ENCODE data around the gene PMAIP1.
"Not testable (repeated sequence)": the region's sequence is repeated elsewhere in the genome, so short reads cannot be mapped to it uniquely, and the experiment has no call there.

The PMAIP1 gene

DNA sequence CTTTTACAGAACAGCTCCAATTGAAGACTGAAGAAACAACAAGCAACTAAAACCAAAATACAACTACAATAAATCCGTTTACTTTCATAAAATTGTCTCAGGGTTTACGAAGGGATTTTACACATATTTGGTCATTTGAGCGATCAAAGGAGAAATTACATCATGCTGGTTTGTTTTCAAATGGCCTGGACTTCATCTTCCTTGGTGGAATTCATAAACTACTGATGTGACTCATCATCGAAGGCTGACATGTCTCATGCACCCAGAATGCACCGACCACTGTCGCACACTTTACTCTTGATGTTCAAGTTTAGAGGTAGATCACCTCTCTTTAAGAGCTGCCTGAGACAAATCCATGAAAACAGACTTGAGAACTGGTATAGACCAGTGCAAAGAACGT lies 25.6 kb upstream of the PMAIP1 start:
- no peak overlapping the region for H3K4me3 ChIP-seq (ENCODE audit: low read depth, low read length)
- TF ChIP-seq, protein P1, sequence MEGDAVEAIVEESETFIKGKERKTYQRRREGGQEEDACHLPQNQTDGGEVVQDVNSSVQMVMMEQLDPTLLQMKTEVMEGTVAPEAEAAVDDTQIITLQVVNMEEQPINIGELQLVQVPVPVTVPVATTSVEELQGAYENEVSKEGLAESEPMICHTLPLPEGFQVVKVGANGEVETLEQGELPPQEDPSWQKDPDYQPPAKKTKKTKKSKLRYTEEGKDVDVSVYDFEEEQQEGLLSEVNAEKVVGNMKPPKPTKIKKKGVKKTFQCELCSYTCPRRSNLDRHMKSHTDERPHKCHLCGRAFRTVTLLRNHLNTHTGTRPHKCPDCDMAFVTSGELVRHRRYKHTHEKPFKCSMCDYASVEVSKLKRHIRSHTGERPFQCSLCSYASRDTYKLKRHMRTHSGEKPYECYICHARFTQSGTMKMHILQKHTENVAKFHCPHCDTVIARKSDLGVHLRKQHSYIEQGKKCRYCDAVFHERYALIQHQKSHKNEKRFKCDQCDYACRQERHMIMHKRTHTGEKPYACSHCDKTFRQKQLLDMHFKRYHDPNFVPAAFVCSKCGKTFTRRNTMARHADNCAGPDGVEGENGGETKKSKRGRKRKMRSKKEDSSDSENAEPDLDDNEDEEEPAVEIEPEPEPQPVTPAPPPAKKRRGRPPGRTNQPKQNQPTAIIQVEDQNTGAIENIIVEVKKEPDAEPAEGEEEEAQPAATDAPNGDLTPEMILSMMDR (IDR thresholded peaks at IDR 0.05; ENCODE audit: borderline replicate concordance, insufficient read depth, low read depth, low read length), result no peak

DNA sequence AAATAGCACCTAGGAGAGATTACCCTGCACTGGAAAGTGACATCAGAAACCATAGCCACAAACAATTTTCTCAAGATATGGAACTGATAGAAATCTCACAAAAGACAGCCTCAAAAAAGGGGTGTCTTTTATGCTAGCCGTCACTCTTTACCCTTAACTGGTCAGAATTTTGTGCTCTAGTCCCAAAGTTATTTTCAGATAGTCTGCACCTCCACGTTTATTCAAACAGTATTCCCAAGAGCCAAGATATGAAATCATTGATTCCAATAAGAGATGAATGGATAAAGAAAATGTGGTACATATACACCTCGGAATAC lies 23.5 kb upstream of the PMAIP1 start:
- TF ChIP-seq, protein P1 (IDR thresholded peaks at IDR 0.05; ENCODE audit: borderline replicate concordance, insufficient read depth, low read depth, low read length), result no peak
- H3K4me3 ChIP-seq (ENCODE audit: low read depth, low read length), result no peak overlapping the region

DNA sequence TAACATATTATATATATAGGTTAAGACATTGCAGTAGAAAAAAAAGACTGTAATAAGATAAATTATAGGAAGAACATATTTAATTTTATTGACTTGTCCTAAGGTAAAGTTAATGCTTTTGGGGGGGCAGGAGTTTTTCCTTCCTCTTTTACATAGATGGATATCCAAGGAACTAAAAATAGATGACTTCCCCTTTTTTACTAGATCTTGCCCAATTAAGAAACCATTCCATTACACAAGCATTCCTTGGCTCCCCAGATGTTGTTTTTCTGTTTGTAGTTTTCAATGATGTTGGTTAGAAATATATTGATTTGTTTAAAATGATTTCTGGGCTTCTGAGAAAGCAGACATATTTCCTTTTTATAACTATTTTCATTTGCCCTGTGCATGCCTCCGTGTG lies 22.4 kb upstream of the PMAIP1 start:
- TF ChIP-seq, protein P1 (IDR thresholded peaks at IDR 0.05; ENCODE audit: borderline replicate concordance, insufficient read depth, low read depth, low read length), result no peak
- H3K4me3 ChIP-seq (ENCODE audit: low read depth, low read length), result no peak overlapping the region

DNA sequence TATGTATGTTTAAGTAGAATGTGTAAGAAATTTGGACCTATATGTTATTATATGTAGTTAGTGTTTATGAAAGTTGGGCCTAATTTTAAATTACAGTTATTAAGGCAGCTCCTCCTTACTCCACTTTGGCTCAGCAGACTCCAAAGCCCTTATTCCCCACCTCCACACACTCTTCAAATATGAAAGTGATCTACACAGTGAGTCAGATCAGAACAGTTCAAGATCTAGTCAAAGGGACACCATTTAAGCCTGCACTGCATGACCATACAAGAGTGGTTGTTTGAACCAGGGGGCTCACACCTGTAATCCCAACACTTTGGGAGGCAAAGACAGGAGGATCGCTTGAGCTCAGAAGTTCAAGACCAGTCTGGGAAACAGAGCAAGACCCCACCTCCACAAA lies 21.2 kb upstream of the PMAIP1 start:
- TF ChIP-seq, protein P1 (IDR thresholded peaks at IDR 0.05; ENCODE audit: borderline replicate concordance, insufficient read depth, low read depth, low read length), result no peak
- H3K4me3 ChIP-seq (ENCODE audit: low read depth, low read length), result no peak overlapping the region

DNA sequence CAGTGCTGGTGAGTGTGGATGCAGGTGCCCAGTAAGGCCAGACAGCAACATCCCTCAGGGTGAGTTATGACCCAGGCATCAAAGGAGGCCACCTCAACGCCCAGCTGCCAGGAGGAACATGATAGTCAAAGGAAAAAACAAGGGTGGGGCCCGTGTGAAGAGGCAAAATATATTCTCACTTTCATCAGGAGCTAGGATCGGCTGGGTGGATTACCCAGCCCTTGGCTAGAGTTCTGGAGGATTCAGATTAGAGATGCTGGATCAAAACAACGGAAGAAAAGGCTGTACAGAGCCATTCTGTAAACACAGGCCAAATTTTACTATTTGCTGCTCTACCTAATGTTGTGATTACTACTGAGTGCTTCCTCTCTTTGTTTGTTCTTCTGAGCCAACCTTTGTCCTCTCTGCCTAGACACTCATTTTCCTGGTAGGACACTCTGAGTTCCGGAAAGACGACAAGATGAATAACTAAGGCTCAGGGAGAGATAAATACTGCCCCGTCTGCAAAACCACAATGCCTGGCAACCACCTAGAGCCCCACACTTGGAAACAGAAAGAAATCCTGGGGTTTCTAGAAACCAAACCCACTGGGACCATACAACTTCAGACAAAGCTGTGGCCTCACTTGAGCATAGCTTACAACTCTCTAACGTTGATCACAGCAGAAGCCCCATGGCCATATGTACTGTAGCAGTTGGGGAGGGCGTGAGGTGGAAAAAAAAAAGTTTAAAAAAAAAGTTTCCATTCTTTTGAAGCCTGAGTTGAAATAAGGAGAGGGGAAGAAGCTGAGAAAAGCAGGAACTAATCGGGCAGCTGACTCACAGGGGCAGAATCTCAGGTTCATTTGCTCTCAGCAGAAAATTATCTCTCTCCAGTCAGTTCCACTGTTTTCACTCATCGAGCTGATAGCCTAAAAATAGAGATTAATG lies 17.8 kb upstream of the PMAIP1 start:
- no peak overlapping the region for H3K4me3 ChIP-seq (ENCODE audit: low read depth, low read length)
- TF ChIP-seq, protein P1 (IDR thresholded peaks at IDR 0.05; ENCODE audit: borderline replicate concordance, insufficient read depth, low read depth, low read length), result no peak

DNA sequence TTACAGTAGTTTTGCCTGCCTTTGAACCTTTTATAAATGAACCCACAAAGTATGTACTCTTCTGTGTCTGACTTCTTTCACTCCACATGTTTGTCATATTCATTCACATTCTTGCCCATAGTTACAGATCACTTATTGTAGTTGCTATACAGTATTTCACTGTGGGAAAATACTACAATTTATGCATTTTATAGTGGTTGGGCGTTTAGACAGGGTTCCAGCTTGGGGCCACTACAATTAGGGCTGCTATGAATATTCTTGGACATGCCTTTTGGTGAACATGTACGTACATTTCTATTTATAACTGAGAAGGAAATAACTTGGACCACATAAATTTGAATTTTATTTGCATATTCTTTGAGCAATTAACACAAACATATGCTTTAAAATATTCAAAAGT lies 15.4 kb upstream of the PMAIP1 start:
- TF ChIP-seq, protein P1 (IDR thresholded peaks at IDR 0.05; ENCODE audit: borderline replicate concordance, insufficient read depth, low read depth, low read length), result no peak

DNA sequence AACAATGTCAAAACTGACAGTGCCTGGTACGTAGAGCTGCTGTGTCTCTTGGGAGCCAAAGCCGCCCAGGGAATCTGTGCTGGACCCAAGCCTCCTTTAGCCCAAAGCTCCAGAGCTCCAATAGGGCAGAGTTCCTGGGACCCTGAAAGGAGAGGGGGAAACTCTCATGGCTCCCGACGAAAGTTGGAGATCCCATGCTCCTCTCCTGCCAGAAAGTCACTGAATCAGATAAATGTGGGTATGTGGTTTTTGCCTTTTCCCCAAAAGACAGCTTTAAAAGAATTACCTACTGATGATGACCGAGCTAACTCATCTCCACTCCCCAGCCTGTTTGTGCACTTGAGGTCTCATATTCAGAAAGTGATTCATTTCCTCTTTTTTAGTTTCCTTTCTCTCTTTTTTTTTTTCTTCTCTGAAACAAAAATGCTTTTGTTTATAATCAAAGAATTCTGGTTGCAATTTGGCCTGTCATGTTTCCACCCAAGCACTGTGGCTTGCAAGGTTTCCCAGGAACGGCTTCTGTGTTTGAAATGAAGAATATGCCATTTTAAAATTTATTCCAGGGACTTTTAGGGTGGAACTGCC lies 14.1 kb upstream of the PMAIP1 start:
- TF ChIP-seq, protein P1 (IDR thresholded peaks at IDR 0.05; ENCODE audit: borderline replicate concordance, insufficient read depth, low read depth, low read length), result no peak
- peak overlapping the region; percentile 36 for H3K4me3 ChIP-seq (ENCODE audit: low read depth, low read length)

More for the DNA sequence above, 15.4 kb upstream of the PMAIP1 start:
- no peak overlapping the region for H3K4me3 ChIP-seq (ENCODE audit: low read depth, low read length)

DNA sequence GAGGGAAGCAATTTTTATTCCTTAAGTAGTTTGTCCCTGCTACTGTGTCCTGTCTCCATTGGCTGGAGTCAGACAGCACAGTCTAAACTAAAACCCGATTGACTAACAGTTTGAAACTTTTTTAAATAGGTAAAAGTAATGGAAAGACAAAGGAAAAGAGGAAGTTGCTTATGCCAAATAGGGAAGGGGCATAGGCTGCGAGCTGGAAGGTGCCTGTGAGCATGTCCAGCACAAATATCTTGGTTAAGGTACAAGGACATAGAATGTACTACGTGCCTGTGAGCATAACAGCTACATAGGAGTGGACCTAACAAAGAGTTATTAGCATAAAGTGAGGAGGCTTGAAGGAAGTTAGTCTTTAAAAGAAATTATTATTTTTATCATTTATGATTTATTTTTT lies 13.4 kb upstream of the PMAIP1 start:
- not testable (repeated sequence) for H3K4me3 ChIP-seq (ENCODE audit: low read depth, low read length)
